Measurements from ENCODE around the gene SPINK4. TPM values are rescaled to one million over a fixed set of nuclear protein-coding genes. Genes with fewer than 3 reads are reported as not detected.

Gene SPINK4
- total and polyA plus RNA-seq, 7 donors, result 0.34 TPM; not detected in 6

- Histone ChIP-seq H3K36me3 (ENCODE audit: insufficient read depth in 1 of 2, low read depth in 1 of 2) (peaks cover 0 to 8% of the 10 kb centered on the region in 2 donors), H3K4me3 (no peak overlapping the region), H3K27me3 (ENCODE audit: insufficient read depth in 3 of 3, low read length in 2 of 3) (no peaks in the 10 kb centered on the region), H3K4me1 (peaks cover 11% of the 10 kb centered on the region), H3K27ac (no peak overlapping the region), H3K9me3 (no peaks in the 10 kb centered on the region)
- intact Hi-C loops (cut with DNase I), result no loop called here
- no peak for TF ChIP-seq CTCF (IDR thresholded peaks at IDR 0.05)
- ATAC-seq (no peak), DNase-seq (no peak)
- WGBS, 3 donors, result 82 to 90% (median 84%) methylated on average over 9 of the region's 9 CpGs
Measured at GRCh38 chr9:33244137-33244784, 4.3 kb downstream of the SPINK4 start.

GRCh38 chr9:33245341-33245740 is 5.4 kb downstream of the SPINK4 start:
- no peak for TF ChIP-seq CTCF (IDR thresholded peaks at IDR 0.05)
- Histone ChIP-seq H3K36me3 (ENCODE audit: insufficient read depth in 1 of 2, low read depth in 1 of 2) (peaks cover under 1 to 8% of the 10 kb centered on the region in 2 donors), H3K9me3 (no peaks in the 10 kb centered on the region), H3K4me3 (no peak overlapping the region), H3K4me1 (peaks cover under 1% of the 10 kb centered on the region), H3K27me3 (ENCODE audit: insufficient read depth in 3 of 3, low read length in 2 of 3) (no peaks in the 10 kb centered on the region), H3K27ac (no peak overlapping the region)
- no peak for ATAC-seq
- intact Hi-C loops (cut with DNase I), result no loop called here
- 90 to 97% (median 91%) methylated on average over 2 of the region's 2 CpGs for WGBS, 3 donors
- DNase-seq, result no peak

- Histone ChIP-seq H3K9me3 (no peaks in the 10 kb centered on the region), H3K4me1 (no peaks in the 10 kb centered on the region), H3K27me3 (ENCODE audit: insufficient read depth in 3 of 3, low read length in 2 of 3) (no peaks in the 10 kb centered on the region), H3K27ac (no peak overlapping the region), H3K36me3 (ENCODE audit: insufficient read depth in 1 of 2, low read depth in 1 of 2) (peaks cover 2 to 15% of the 10 kb centered on the region in 2 donors), H3K4me3 (no peak overlapping the region)
- no peak for TF ChIP-seq CTCF (IDR thresholded peaks at IDR 0.05)
- intact Hi-C loops (cut with DNase I), result no loop called here
- ATAC-seq (no peak), DNase-seq (no peak)
- WGBS, 3 donors, result 90 to 92% (median 92%) methylated on average over 9 of the region's 9 CpGs
Measured at GRCh38 chr9:33246269-33246860, 6.4 kb downstream of the SPINK4 start.

DNA sequence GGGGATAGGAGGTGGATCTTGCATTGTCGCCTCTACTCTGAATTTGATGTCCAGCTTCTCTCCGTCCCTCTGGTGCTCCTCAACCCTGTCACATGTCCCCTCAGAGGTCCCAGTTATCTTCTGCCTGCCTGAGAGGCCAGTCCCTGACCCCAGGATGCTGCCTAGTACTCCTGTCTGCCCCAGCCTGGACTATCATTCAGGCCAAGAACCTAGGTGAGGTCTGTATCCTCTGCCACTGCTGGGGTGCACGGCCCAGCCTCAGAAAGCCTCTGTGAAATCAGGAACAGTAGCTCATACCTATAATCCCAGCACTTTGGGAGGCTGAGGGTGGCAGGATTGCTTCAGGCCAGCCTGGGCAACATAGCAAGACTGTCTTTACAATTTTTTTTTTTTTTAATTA is 8.6 kb downstream of the SPINK4 start:
- intact Hi-C loops (cut with DNase I), result no loop called here
- no peaks in the 10 kb centered on the region for H3K27me3 ChIP-seq (ENCODE audit: insufficient read depth in 3 of 3, low read length in 2 of 3)
- no peak overlapping the region for H3K27ac ChIP-seq
- H3K36me3 ChIP-seq (ENCODE audit: insufficient read depth in 1 of 2, low read depth in 1 of 2), result peaks cover 7 to 35% of the 10 kb centered on the region in 2 donors
- H3K4me3 ChIP-seq, result no peak overlapping the region
- no peak for ATAC-seq
- no peaks in the 10 kb centered on the region for H3K9me3 ChIP-seq
- no peak for TF ChIP-seq CTCF (IDR thresholded peaks at IDR 0.05)
- no peak for DNase-seq
- H3K4me1 ChIP-seq, result no peaks in the 10 kb centered on the region
- 89 to 98% (median 96%) methylated on average over 3 of the region's 3 CpGs for WGBS, 3 donors
